Astrocyte (in vitro differentiated cells and primary cell): ENCODE data around the gene DIP2C.

Experiments
- CTCF ChIP-seq: IDR thresholded peaks from 2 replicates; pipeline ENCODE4 v1.5.1; 2011; ENCODE audit warnings: low read depth, mild to moderate bottlenecking, inconsistent platforms, low read length, moderate library complexity; ENCODE audit not compliant: insufficient read depth
- EZH2 ChIP-seq: IDR thresholded peaks from 2 replicates; pipeline ENCODE4 v1.6.1; 2012; ENCODE audit warnings: mild to moderate bottlenecking, low read length, inconsistent platforms; ENCODE audit not compliant: insufficient read depth

DNA sequence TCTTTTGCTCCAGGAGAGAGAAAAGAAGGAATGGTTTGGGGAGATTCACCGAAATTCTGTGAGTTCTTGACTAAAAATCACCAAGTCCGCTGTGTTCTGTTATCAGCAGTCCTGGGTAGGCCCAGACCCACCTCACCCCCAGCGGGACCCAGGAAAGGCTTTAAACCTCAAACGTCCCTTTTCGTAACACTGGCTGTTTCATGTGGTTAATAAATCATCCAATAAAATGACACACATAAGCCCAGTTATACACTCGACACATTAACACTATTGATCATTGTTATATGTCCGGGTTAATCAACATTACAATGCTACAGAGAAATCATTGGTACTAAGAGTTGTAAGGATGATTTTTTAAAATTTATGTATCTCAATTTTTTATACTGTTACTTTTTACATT, 25.2 kb downstream of the DIP2C start:
- TF ChIP-seq CTCF (no peak), EZH2 (no peak)
